HG03097 (cell line): ENCODE results near the gene SPHKAP.
"Not testable (repeated sequence)": the region's sequence is repeated elsewhere in the genome, so short reads cannot be mapped to it uniquely, and the experiment has no call there.

Source experiments
- ATAC-seq: cut with Tn5 transposase; IDR thresholded peaks from one replicate; pipeline ENCODE4 v1.9.1; 2021; ENCODE audit not compliant: unreplicated experiment, low FRiP score

Gene SPHKAP

DNA sequence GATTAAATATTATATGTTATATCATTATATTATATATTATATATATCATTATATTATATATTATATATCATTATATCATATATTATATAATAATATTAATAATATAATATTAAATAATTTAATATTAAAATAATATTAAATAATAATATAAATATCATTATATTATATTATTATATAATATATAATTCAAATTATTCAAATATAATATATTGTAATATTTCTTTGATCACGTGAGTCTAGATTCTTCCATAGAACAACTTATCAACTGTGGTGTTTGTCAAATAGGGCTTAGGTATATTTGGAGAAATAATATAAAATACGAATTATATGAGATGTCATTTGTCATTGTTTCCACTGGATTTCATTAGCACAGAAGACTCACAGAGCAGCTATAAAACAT lies 77.3 kb downstream of the SPHKAP start:
- no peak for ATAC-seq

DNA sequence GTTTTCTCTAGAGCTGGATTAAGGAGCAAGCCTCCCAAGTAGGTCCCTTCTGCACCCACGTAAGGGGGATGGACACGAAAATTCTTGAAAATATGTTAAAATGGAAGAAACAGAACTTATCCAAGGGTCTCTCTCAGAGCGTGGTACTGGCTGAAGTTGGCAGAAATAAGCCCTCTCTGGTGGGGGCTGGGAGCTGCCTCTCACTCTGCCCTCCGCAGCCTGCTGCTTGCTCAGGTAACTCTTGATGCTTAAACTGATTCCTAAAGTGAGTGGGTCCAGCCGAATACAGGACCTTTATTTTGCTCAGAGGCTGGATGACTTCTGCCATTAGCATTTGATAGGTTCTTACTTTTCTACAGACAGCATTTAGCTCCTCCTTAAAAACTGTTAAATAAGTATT lies 78.1 kb downstream of the SPHKAP start:
- ATAC-seq: no peak

DNA sequence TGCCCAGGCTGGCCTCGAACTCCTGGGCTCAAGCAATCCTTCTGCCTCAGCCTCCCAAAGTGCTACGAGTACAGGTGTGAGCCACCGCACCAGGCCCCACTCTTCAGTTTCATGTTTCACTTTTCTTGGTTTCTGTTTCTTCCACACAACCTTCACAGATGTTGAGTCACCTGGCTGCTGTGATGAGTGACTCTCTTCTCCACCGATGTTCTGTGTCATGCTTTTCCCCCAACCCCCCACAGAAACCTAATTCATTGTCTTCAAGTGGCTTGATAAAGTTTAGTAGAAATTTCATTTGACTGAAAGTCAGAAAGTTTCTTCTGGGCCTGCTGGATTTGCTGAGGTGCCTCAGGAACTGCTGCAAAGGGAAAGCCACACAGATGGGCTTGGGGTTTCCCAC lies 78.5 kb downstream of the SPHKAP start:
- no peak for ATAC-seq

DNA sequence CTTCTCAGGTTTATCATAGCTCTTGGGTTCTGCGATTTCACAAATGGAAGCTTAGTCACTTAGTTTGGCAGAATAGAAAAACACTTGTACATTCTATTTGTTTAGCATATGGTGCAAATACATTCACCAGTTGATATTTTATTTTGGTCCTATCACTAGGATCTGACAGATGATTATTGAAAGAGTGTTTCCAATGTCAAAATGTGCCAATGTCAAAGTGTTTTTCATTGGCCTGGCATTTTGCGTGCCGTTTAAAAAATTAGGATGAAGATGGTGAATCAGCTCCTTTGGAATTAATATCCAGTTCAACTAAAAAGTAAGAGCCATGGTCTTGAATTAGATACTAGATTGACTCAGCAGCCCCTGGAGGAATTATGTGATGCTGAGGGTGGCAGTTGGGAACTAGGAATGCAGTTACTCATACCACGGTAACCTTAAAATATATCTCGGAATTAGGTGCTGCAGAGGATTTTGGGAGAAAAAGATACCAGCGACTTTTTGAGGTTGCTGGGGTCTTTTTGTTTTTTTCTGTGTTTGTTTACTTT lies 87.0 kb downstream of the SPHKAP start:
- no peak for ATAC-seq

DNA sequence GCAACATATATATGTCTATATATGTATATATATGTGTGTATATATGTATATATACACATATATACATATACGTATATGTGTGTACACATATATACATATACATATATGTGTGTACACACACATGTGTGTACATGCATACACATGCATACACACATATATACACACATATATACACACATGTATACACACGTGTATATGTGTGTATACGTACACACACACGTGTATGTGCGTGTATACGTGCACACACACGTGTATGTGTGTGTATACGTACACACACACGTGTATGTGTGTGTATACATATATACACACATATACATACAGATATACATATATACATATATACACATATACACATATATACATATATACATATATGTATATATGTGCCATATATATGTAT lies 89.4 kb downstream of the SPHKAP start:
- ATAC-seq: no peak

DNA sequence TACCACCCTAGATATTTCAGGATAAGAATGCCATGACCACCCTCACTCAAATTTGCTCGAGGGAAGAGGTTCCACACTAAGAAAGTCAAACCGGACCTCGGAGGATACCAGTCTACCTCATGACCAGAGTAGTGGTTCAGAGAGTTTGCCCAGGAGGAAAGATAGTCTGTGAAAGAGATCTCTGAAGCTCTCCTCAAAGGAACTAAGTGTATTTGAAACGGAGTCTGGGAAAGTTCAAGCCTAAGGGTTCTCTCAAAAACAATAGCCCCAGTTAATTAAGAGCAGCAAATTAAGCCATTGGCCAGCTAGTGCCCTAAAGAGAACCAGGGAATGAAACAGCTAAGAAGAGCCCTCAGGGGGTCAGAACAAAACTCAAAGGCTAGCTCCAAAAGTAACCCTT lies 94.9 kb downstream of the SPHKAP start:
- ATAC-seq: no peak

DNA sequence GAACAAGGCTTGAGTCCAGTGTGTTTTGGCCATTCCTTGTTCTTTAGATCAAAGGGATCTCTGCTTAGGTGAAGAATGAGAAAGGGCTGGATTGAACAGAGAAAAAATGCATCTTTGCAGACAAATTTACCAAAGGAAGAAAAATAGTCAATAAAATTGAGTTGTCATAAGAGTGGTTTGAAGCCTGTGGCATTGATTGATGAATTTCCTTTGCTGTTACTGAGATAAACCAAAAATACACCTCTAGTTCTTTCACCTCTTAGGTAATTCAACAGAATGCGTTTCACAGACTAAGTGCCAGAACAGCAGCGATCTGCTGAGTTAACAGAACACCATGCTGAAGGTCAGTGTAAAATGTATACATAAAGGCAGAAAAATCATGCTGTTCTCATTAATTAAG lies 96.8 kb downstream of the SPHKAP start:
- ATAC-seq: no peak

DNA sequence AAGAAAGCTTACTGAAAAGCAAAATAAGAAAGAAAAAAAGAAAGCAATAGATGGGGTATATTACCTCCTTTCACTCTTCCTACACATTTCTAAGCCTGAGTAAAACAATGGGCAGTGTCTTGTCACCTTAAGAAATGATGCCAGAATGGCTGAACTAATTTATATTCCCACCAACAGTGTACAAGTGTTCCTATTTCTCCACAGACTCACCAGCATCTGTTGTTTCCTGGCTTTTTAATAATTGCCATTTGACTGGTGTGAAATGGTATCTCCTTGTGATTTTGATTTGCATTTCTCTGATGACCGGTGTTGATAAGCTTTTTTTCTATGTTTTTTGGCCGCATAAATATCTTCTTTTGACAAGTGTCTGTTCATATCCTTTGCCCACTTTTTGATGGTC lies 98.4 kb downstream of the SPHKAP start:
- ATAC-seq: no peak

DNA sequence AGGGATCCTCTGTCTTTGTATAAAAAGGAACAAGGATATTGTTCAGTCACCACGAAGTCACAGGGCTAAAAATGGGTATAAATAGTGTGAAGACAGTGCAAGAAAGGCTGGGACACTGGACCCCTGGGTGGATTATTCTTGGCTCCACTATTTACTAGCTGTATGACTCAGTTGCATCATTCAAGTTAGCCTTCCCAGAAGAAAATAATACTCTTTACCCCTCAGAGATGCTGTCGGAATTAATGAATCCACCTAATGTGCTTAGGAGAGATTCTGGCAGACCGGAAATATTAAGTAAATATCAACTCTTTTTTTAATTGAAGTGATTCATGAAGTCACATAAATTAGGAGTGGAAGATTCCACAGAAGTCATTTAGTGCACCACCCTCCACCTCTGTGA lies 98.9 kb downstream of the SPHKAP start:
- no peak for ATAC-seq

DNA sequence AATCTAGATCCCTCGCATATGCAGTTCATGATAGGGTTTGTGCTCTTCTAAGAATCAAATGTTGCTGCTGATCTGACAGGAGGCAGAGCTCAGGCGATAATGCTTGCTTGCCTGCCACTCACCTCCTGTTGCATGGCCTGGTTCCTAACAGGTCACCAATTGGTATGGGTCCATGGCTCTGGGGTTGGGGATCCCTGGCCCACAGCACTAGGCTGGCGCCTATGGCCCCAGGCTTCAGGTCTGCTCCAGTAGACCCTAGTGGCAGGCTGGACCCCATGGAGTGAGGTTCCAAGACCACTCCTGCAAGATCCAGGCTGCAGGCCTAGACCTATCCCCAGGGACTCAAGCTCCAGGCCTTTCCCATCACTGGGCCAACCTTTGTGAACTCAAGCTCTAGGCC lies 102.3 kb downstream of the SPHKAP start:
- ATAC-seq: no peak

DNA sequence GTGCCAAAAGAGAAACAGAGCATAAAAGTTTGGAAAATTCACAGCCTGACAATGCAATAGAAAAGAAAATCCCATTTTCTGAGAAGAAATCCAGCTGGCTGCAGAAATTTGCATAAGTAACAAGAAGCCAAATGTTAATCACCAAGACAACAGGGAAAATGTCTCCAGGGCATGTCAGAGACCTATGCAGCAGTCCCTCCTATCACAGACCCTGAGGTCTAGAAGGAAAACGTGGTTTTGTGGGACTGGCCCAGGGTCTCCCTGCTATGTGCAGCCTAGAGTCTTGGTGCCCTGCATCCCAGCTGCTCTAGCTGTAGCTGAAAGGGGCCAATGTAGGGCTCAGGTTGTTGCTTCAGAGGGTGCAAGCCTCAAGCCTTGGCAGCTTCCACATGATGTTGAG lies 104.8 kb downstream of the SPHKAP start:
- not testable (repeated sequence) for ATAC-seq

DNA sequence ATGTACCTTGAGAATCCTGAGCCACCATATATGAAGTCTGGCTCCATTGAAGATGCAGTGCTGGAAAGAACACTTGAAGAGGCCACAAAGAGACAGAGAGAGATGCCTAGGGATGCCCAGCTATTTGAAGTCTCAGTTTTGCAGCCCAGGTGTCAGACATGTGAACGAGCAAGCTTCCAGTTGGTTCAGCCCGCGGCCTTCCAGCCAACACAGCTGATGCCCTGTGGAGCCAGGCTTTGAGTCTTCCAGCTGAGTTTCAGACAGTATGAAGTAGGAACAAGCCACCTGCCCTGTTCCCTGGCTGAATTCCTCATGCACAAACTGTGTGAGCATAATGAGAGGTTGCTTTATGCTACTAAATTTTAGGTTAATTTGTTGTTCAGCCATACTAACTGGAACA lies 108.8 kb downstream of the SPHKAP start:
- ATAC-seq: no peak

DNA sequence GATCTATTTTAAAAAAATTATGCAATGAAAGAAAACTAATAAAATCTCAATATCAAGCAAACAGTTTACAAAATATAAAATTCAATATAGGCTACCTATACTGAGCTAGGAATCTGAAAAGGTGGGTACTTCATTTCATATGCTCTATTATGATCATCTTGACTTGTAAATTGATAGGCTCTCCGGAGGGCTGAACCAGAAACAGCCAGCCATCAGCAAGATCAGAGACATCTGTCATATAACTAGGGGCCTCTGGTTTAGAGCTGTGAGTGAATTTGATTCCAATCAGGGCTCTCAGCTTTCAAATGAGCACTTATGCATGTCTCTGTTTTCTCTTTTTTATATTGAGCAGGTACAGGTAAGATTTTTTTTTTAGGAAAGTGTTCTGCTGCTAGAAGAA lies 114.2 kb downstream of the SPHKAP start:
- no peak for ATAC-seq

DNA sequence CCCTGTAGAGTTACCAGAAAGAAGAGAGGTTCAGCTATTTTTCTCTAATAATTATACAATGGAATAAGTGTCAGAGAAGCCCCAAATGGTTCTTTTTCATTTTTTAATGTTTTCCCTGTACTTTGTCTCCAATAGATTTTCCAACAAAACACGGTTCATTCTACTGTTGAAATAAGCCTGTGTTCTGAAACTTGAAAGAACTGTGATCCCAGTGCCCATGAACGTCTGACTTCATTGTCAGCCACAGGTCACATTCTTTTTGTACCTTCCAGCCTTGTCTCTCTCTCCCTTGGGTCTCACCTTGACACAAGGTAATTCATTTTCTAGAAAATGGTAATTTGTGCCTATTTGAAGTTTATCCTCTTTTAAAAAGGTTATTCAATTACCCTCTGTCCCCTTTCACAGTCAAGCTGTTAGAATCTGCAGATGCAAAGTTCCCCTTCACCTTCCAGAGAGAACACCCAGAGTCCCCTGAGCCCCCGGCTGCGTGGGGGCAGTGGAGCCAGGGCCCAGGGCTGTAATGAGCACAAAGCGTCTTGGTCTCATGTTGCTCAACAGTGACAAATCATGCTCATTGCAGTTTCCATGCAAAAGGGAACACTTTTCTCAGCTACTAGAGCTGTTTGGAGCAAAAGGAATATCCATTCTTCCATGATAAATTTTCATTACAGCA lies 115.2 kb downstream of the SPHKAP start:
- ATAC-seq: no peak

DNA sequence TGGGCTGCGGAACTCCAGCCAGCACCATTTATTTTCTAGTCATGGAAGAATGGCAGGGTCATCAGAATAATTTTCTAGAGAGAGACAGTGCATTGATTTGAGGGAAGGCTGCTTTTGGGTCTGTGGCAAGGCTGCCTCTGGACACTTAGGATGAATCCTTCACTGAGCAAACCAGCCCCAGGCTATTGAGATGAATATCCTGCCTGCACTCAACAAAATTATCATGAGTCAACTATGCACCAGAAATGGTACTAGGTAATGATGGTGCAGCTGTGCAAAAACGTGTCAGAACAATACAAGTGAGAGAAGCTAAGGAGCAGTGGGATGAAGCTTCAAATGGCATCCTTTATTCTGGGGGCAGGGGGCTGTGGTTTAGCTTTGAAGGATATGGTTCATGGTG lies 115.8 kb downstream of the SPHKAP start:
- ATAC-seq: no peak

DNA sequence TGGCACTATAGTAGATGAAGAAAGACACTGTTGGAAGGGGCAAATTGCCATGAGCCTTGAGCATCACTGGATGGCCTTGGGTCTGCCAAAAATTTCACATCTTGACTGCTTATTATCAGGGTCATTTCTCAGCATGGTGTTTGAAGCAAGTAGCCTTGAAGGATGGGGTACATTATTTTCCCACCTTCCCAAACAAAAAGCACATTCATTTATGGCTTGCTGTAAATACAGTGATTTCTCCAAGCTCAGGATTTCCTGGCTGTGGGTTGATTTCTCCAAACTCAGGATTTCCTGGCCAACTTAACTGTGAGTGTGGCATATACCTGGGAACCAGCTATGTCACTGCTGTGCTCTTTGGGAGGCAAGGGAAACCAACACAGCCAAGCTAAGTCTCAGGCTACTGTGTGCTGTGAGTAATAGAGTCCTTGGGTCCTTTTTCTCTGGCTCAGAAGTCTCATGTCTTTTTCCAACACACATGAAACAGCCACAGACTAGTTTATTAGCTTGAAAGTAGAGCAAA lies 116.6 kb downstream of the SPHKAP start:
- ATAC-seq: no peak

DNA sequence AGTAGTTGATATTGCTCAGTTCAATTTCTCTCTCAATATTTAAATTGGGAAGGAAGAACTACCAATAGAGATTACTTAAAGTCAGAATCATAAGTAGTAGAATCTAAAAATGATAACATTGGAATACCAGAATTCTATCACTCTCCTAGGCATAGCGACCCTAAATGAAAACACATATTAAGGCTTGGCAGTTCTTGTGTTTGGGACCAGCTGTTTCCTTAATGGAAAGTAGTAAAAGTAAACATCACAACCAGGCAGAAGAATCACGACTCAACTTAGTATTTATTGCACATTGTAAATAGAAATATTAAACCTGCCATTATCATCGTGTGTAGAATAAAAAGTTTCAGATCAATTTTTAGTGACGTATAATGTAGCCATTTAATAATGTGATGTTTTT lies 117.5 kb downstream of the SPHKAP start:
- ATAC-seq: no peak

DNA sequence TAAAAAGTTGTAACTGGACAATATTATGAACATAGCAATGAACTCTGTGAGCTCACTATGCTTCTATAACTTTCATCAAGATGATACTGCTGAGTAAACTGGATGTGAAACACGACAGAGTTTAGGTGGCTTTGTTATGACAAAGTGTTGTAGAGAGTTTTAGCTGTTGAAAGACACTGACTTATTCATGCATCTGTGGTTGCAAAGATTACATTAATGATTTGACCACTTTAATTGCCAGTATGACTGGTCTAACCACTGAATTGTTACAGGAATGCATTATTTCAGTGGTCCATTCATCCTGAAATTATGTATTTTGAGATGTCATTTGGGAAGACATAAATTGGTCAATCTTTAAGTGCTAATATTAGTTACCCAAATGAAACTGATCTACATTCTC lies 117.9 kb downstream of the SPHKAP start:
- ATAC-seq: no peak

DNA sequence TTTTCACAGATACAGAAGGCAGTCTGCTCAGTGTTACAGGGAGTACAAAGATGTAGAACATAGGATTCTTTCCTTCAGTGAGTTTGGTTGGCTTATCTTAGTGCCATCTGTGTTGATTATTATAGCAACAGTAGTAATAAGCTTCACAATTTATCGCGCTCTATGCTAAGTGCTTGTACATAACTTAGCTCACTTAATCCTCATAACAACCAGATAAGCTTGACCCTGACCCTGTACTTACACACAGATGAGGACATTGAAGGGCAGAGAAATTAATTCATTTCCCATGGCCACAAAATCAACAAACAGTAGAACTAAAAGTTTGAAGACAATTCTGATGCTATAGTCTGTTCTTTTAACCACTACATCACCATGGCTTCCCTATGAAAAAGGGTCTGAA lies 121.8 kb downstream of the SPHKAP start:
- ATAC-seq: no peak

DNA sequence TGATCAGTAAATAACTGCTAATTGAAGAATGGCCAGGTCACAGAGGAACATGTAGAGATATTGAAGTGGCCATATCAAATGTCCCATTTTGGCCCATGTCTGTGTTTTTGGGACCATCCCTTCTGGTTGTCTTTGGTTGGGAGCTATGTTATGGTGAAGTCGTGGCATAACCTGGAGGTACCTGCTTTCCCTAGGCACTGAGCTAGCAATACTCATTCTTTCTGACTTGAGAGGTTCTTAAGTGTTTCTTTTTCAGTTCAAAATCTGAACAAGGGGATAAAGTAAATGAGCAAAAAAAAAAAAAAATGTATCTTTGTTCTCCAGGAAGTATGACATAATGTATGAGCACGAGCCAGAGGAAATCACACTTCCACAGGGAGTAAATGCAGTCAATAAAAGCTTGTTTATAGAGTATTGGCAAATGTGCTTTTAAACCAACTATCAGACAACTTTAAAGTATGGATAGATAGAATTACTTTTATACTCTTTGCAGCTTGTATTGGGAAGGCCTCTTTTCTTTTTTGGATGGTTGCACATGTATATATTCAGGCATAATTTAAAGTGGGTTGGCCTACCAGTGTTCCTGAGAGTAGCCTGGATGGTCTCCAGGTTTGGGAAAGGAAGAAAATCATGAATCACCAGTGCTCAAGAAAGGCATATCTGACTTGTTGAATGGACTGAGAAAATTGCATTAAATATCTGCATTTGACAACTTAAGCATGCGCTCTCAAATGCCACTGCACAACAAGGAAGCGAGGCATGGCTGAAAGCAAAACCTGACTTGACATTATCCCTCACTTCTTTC lies 125.0 kb downstream of the SPHKAP start:
- ATAC-seq: no peak

DNA sequence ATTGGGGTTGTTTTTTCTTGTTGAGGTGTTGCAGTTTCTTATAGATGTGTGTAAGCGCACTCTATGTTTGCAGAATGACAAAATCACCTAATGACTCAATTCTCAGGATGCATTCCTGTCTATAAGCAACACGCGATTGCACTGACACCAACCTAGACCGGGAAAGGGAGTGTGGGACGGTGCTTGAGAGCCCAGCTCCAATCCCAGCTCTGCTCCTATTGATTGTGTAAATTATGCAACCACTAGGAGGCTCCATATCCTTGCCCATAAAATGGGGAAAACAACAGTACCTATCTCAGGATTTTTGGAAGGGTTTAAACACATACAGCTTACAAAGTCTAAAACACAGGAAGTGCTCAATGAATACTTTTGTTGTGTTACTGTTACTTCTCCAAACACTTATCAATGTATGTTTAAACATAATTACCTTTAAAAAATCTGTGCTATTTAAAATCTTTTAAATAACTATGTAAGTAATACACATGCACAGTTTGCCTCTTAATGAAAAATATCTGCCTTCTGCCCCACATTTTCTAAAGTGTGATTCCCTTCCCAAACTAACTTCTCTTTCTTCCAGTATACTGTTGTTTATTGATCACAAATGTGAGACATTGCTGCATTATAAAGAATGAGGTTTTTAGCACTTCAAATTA lies 132.5 kb downstream of the SPHKAP start:
- peak; percentile 68 for ATAC-seq
